ENCODE data around the gene KCNQ1.

- no peak for TF ChIP-seq CTCF (IDR thresholded peaks at IDR 0.05; ENCODE audit: poor library complexity, severe bottlenecking)
- no peak for TF ChIP-seq POLR2AphosphoS5 (IDR thresholded peaks at IDR 0.05)
- TF ChIP-seq EZH2 (IDR thresholded peaks at IDR 0.05; ENCODE audit: borderline replicate concordance, insufficient read depth, low read length, poor library complexity, severe bottlenecking), result no peak
- no peak for TF ChIP-seq EP300 (conservative IDR thresholded peaks at IDR 0.05; ENCODE audit: poor library complexity, severe bottlenecking)
- TF ChIP-seq SMC3 (conservative IDR thresholded peaks at IDR 0.05; ENCODE audit: poor library complexity), result no peak
These were observed 17.2 kb downstream of the KCNQ1 start for GRCh38 chr11:2461956-2462542.

Data from neural cell (in vitro differentiated cells).